Stimulated activated CD4-positive, alpha-beta T cell treated with anti-CD3 and anti-CD28 coated beads, Interleukin-12 subunit alpha, Interleukin-12 subunit beta, amount 100 ng/mL, for 48 hours (primary cell): ENCODE results near the gene ZFHX3.
A peak's percentile ranks its signal among the peaks of the same experiment; 100 is the strongest.
"Not testable (repeated sequence)": the region's sequence is repeated elsewhere in the genome, so short reads cannot be mapped to it uniquely, and the experiment has no call there.

Experiments used
- DNase-seq, 3 donors: peaks; one replicate each; pipeline ENCODE4 v3.0.0-alpha.2; 2020; ENCODE audit warnings: low read depth in 2 of 3, low spot score in 1 of 3

Gene ZFHX3

GRCh38 chr16:73000020-73000906 lies 47.7 kb downstream of the ZFHX3 start:
- DNase-seq = no peak

- DNase-seq = no peak
These were observed 48.3 kb downstream of the ZFHX3 start for GRCh38 chr16:72999541-73000019.

GRCh38 chr16:72997141-72997542 lies 50.8 kb downstream of the ZFHX3 start:
- DNase-seq = no peak

- DNase-seq = no peak
These were observed 51.5 kb downstream of the ZFHX3 start for GRCh38 chr16:72996291-72997062.

GRCh38 chr16:72995882-72996270 lies 52.1 kb downstream of the ZFHX3 start:
- DNase-seq = not testable (repeated sequence)

- peak in 1 of 3 donors; percentile 0 for DNase-seq
These were observed 52.6 kb downstream of the ZFHX3 start for GRCh38 chr16:72995151-72995881.

GRCh38 chr16:72992142-72992601 lies 55.8 kb downstream of the ZFHX3 start:
- DNase-seq = no peak

GRCh38 chr16:72991644-72992043 lies 56.3 kb downstream of the ZFHX3 start:
- no peak for DNase-seq

- DNase-seq = no peak
These were observed 56.7 kb downstream of the ZFHX3 start for GRCh38 chr16:72991211-72991610.

- DNase-seq = no peak
These were observed 57.4 kb downstream of the ZFHX3 start for GRCh38 chr16:72990571-72990970.

- no peak for DNase-seq
These were observed 58.1 kb downstream of the ZFHX3 start for GRCh38 chr16:72989579-72990551.

GRCh38 chr16:72989203-72989578 lies 58.7 kb downstream of the ZFHX3 start:
- DNase-seq = not testable (repeated sequence)

- DNase-seq = no peak
These were observed 59.4 kb downstream of the ZFHX3 start for GRCh38 chr16:72988569-72988968.

- DNase-seq = no peak
These were observed 60.4 kb downstream of the ZFHX3 start for GRCh38 chr16:72987480-72987901.

- DNase-seq = no peak
These were observed 61.9 kb downstream of the ZFHX3 start for GRCh38 chr16:72985995-72986394.

- no peak for DNase-seq
These were observed 62.6 kb downstream of the ZFHX3 start for GRCh38 chr16:72985148-72985941.

GRCh38 chr16:72983728-72984350 lies 64.1 kb downstream of the ZFHX3 start:
- DNase-seq = no peak

GRCh38 chr16:72983241-72983640 lies 64.7 kb downstream of the ZFHX3 start:
- no peak for DNase-seq

GRCh38 chr16:72979974-72980373 lies 68.0 kb downstream of the ZFHX3 start:
- DNase-seq = no peak
